ENCODE measurements around the gene SRMS.
"Not testable (repeated sequence)": the region's sequence is repeated elsewhere in the genome, so short reads cannot be mapped to it uniquely, and the experiment has no call there.

SRMS gene

GRCh38 chr20:63563225-63563935 is 15.8 kb upstream of the SRMS start:
- H3K4me3 ChIP-seq (replicated peaks in 1 of 2; ENCODE audit: low read depth in 2 of 2, low read length in 2 of 2) = no peak overlapping the region
- TF ChIP-seq CTCF (IDR thresholded peaks at IDR 0.05; ENCODE audit: low read depth, low read length) = no peak
- no peak for DNase-seq (ENCODE audit: low read depth in 2 of 2)

- no peak overlapping the region for H3K4me3 ChIP-seq (replicated peaks in 1 of 2; ENCODE audit: low read depth in 2 of 2, low read length in 2 of 2)
- DNase-seq (ENCODE audit: low read depth in 2 of 2) = no peak
- no peak for TF ChIP-seq CTCF (IDR thresholded peaks at IDR 0.05; ENCODE audit: low read depth, low read length)
Measured at GRCh38 chr20:63562461-63563224, 15.1 kb upstream of the SRMS start.

- TF ChIP-seq CTCF (IDR thresholded peaks at IDR 0.05; ENCODE audit: low read depth, low read length) = no peak
- H3K4me3 ChIP-seq (replicated peaks in 1 of 2; ENCODE audit: low read depth in 2 of 2, low read length in 2 of 2) = no peak overlapping the region
- no peak for DNase-seq (ENCODE audit: low read depth in 2 of 2)
Measured at GRCh38 chr20:63561624-63562396, 14.3 kb upstream of the SRMS start.

GRCh38 chr20:63560856-63561609 is 13.5 kb upstream of the SRMS start:
- no peak for TF ChIP-seq CTCF (IDR thresholded peaks at IDR 0.05; ENCODE audit: low read depth, low read length)
- H3K4me3 ChIP-seq (replicated peaks in 1 of 2; ENCODE audit: low read depth in 2 of 2, low read length in 2 of 2) = no peak overlapping the region
- DNase-seq (ENCODE audit: low read depth in 2 of 2) = no peak

GRCh38 chr20:63560333-63560805 is 12.8 kb upstream of the SRMS start:
- TF ChIP-seq CTCF (IDR thresholded peaks at IDR 0.05; ENCODE audit: low read depth, low read length) = no peak
- no peak for DNase-seq (ENCODE audit: low read depth in 2 of 2)
- no peak overlapping the region for H3K4me3 ChIP-seq (replicated peaks in 1 of 2; ENCODE audit: low read depth in 2 of 2, low read length in 2 of 2)

GRCh38 chr20:63559485-63560332 is 12.2 kb upstream of the SRMS start:
- not testable (repeated sequence) for H3K4me3 ChIP-seq (replicated peaks in 1 of 2; ENCODE audit: low read depth in 2 of 2, low read length in 2 of 2); DNase-seq (ENCODE audit: low read depth in 2 of 2)
